Esophagus (tissue), 2 donors: Measurements from ENCODE around the gene PTGS2. TPM values are rescaled to one million over a fixed set of nuclear protein-coding genes. Genes with fewer than 3 reads are reported as not detected.

Experiments
- H3K27ac ChIP-seq, 2 donors: one replicate each; pipeline ENCODE4 v1.5.1; 2013; ENCODE audit warnings: low read depth in 2 of 2, mild to moderate bottlenecking in 2 of 2, inconsistent platforms in 1 of 2, low read length in 1 of 2, moderate library complexity in 1 of 2
- H3K27me3 ChIP-seq, 2 donors: one replicate each; pipeline ENCODE4 v1.6.1; 2013; ENCODE audit warnings: low read length in 2 of 2, control low read depth in 1 of 2, mild to moderate bottlenecking in 1 of 2; ENCODE audit not compliant: insufficient read depth in 2 of 2, control insufficient read depth in 1 of 2
- H3K36me3 ChIP-seq, 2 donors: one replicate each; pipeline ENCODE4 v1.6.1; 2013; ENCODE audit warnings: low read length in 1 of 2; ENCODE audit not compliant: control insufficient read depth in 2 of 2, insufficient read depth in 2 of 2
- H3K4me1 ChIP-seq, 2 donors: one replicate each; pipeline ENCODE4 v1.6.1; 2013; ENCODE audit warnings: low read length in 1 of 2; ENCODE audit not compliant: control insufficient read depth in 2 of 2, insufficient read depth in 2 of 2
- H3K4me3 ChIP-seq, 2 donors: one replicate each; pipeline ENCODE4 v1.5.1; 2013; ENCODE audit warnings: low read length in 2 of 2, mild to moderate bottlenecking in 2 of 2, low read depth in 1 of 2, moderate library complexity in 1 of 2
- H3K9me3 ChIP-seq, 2 donors: one replicate each; pipeline ENCODE4 v1.6.1; 2013; ENCODE audit warnings: mild to moderate bottlenecking in 2 of 2, low read depth in 1 of 2, low read length in 1 of 2, moderate library complexity in 1 of 2; ENCODE audit not compliant: control insufficient read depth in 2 of 2, insufficient read depth in 1 of 2
- WGBS, 2 donors: extraction: QIAGEN DNeasy Blood & Tissue Kit; methylation state at CpG; one replicate each; pipeline ENCODE4 v1.1.7; 2013; 5-methylcytosine and 5-hydroxymethylcytosine counted together
- polyA plus RNA-seq, 2 donors: library from polyadenylated mRNA; stranded (reverse); fragments of 200-250 nt; gene quantifications; one replicate each; pipeline ENCODE4 v1.2.3, GENCODE V29; 2013
- donor health status: healthy with polysubstance abuse.
- donor health status: Bipolar disorder and iron deficiency.

PTGS2 gene
- polyA plus RNA-seq, 2 donors: 0.29 to 1.4 TPM

DNA sequence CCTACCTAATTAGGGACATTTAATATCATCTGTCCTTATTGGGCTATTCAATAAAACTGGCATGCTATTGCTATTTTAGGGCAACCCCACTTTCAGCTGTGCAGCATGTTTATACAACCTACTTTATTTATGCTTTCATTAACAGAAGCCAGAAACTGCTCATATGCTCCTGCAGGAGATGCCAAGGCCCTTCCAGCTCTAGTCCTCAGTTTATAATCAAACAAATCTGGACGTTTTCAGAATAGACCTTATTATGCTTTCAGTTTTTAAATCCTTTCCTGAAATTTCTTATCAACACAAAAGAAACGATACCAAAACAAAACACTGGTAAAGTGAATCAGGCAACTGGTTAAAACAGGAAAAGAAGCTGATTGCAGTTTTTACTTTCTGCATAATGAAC is 53.2 kb downstream of the PTGS2 start:
- no peak overlapping the region for H3K4me3 ChIP-seq
- no peaks in the 10 kb centered on the region for H3K36me3 ChIP-seq
- WGBS, 2 donors: 6 to 8% methylated on average over 2 of the region's 2 CpGs
- no peaks in the 10 kb centered on the region for H3K4me1 ChIP-seq
- no peak overlapping the region for H3K27ac ChIP-seq
- H3K9me3 ChIP-seq: no peaks in the 10 kb centered on the region
- no peaks in the 10 kb centered on the region for H3K27me3 ChIP-seq

DNA sequence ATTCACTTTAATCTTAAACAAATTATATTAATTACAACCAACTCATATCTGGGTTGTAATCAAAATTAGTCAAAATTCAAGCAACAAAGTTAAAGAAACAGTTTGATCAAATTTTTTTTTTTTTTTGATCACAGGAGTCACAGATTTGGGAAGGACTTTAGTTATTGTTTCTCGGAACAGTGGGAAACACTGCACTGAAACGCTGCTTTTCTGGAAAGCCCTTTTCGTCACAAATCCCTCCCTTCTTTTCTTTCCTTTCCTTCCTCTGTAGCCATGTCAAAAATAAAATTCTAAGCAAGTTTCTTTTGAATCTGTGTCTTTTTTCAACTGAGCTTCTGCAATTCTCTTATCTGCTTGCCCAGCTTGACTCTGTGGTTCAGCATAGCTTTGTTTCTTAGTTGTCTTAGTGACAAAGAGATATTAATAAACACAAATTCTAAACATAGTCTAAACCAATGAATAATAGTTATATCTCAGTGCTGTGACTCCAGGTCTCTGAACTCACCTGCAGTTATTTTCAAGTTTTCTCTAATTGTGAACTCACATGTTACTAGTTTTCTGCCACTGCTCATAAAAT is 53.8 kb downstream of the PTGS2 start:
- H3K4me3 ChIP-seq: no peak overlapping the region
- WGBS, 2 donors: 49 to 52% methylated on average over 3 of the region's 3 CpGs
- no peaks in the 10 kb centered on the region for H3K27me3 ChIP-seq
- no peaks in the 10 kb centered on the region for H3K36me3 ChIP-seq
- H3K9me3 ChIP-seq: no peaks in the 10 kb centered on the region
- no peak overlapping the region for H3K27ac ChIP-seq
- H3K4me1 ChIP-seq: no peaks in the 10 kb centered on the region

DNA sequence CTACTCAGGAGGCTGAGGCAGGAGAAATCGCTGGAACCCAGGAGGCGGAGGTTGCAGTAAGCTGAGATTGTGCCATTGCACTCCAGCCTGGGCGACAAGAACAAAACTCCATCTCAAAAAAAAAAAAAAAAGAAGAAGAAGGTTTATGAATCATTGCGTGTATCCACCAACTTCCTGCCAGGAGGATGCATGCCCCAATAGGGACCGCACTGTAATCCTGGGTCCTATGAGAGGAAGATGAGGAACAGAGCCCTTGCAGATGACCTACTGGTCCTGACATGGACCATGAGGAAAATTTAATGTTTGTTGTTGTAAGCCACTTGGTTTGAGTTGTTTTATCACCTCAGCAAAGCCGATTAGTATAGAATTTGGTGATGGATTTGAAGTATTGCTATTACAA is 56.7 kb downstream of the PTGS2 start:
- no peak overlapping the region for H3K4me3 ChIP-seq
- no peaks in the 10 kb centered on the region for H3K9me3 ChIP-seq
- WGBS, 2 donors: 90 to 92% methylated on average over 6 of the region's 6 CpGs
- H3K27ac ChIP-seq: no peak overlapping the region
- no peaks in the 10 kb centered on the region for H3K36me3 ChIP-seq
- no peaks in the 10 kb centered on the region for H3K4me1 ChIP-seq
- H3K27me3 ChIP-seq: no peaks in the 10 kb centered on the region

Other genes with a start within 250 kb of the PTGS2 start
- gene PDC, start 219.3 kb downstream of the PTGS2 start, polyA plus RNA-seq: not detected
- 1 to 10 TPM; 3.1 to 6.3 TPM for gene PLA2G4A, start 148.5 kb upstream of the PTGS2 start, polyA plus RNA-seq